Uterine smooth muscle cell (primary cell): ENCODE results near the gene MIGA2. TPM values are rescaled to one million over a fixed set of nuclear protein-coding genes. Genes with fewer than 3 reads are reported as not detected.

Experiments
- total RNA-seq: library from RNA; depleted of rRNA; stranded (reverse); fragments of >200 nt; gene quantifications from 2 replicates; pipeline ENCODE4 v1.2.3, GENCODE V29; 2014

The MIGA2 gene
- total RNA-seq: 26.6 and 27.3 TPM in 2 replicates

GRCh38 chr9:129036241-129036922 lies at the start of gene MIGA2:
Gene MIGA2 (plus strand): TSS chr9:129036626. CDS start chr9:129040595, 3,969 bp downstream.

GRCh38 chr9:129028192-129028966 lies 8.0 kb upstream of the MIGA2 start, which contains the start of gene SH3GLB2:
Gene SH3GLB2 (minus strand): TSS chr9:129028331. CDS start chr9:129028154, 177 bp downstream.

GRCh38 chr9:129080601-129081387 lies 44.4 kb downstream of the MIGA2 start, which contains the start of gene DOLPP1:
Gene DOLPP1 (plus strand): TSS chr9:129081111. CDS start chr9:129081132, 21 bp downstream.

GRCh38 chr9:129110740-129111527 lies 74.5 kb downstream of the MIGA2 start, which contains the start of the genes CRAT and PTPA:
Gene CRAT (minus strand): TSS chr9:129110793. CDS start chr9:129110509, 284 bp downstream.
Gene PTPA (plus strand): TSS chr9:129111415. CDS start chr9:129111601, 186 bp downstream.

Other genes with a start within 250 kb of the MIGA2 start
- gene TBC1D13, start 249.4 kb upstream of the MIGA2 start, total RNA-seq: 11.4 and 13.8 TPM in 2 replicates
- 20.9 and 48.4 TPM in 2 replicates for gene ENDOG, start 218.1 kb upstream of the MIGA2 start, total RNA-seq
- gene SPOUT1, start 206.8 kb upstream of the MIGA2 start, total RNA-seq: 19.5 and 20.2 TPM in 2 replicates
- gene KYAT1, start 154.7 kb upstream of the MIGA2 start, total RNA-seq: 12.2 and 13.4 TPM in 2 replicates
- 29.1 and 36.1 TPM in 2 replicates for gene LRRC8A, start 154.5 kb upstream of the MIGA2 start, total RNA-seq
- 3.4 and 6.2 TPM in 2 replicates for gene PHYHD1, start 115.6 kb upstream of the MIGA2 start, total RNA-seq
- gene DOLK, start 89.0 kb upstream of the MIGA2 start, total RNA-seq: 31.6 and 32.9 TPM in 2 replicates
- gene NUP188, start 88.9 kb upstream of the MIGA2 start, total RNA-seq: 37.7 and 70.7 TPM in 2 replicates
- 51.8 and 61.4 TPM in 2 replicates for gene SH3GLB2, start 8.3 kb upstream of the MIGA2 start, total RNA-seq
- gene DOLPP1, start 44.5 kb downstream of the MIGA2 start, total RNA-seq: 9.7 and 14.1 TPM in 2 replicates
- gene CRAT, start 74.2 kb downstream of the MIGA2 start, total RNA-seq: 31.2 and 41.6 TPM in 2 replicates
- 121 and 129 TPM in 2 replicates for gene PTPA, start 74.8 kb downstream of the MIGA2 start, total RNA-seq
- gene IER5L, start 141.6 kb downstream of the MIGA2 start, total RNA-seq: 41.9 and 74.2 TPM in 2 replicates